Activated CD8-positive, alpha-beta memory T cell treated with anti-CD3 and anti-CD28 coated beads, Interleukin-2, amount 10 ng/mL, durations not matched to agents 7 days and 5 days (primary cell): ENCODE data around the gene COL9A2. TPM values are rescaled to one million over a fixed set of nuclear protein-coding genes. Genes with fewer than 3 reads are reported as not detected.
A peak's percentile ranks its signal among the peaks of the same experiment; 100 is the strongest.

Experiments used
- ATAC-seq: fragments of 150-1000 bp; cut with Tn5 transposase; one replicate; pipeline ENCODE4 v1.10.0; 2021; ENCODE audit warnings: moderate library complexity
- CTCF ChIA-PET: fragments of 350-600 bp; sonication (Branson Sonifier 250); formaldehyde crosslinking; loops from one replicate; lab custom pipeline; 2021; ENCODE audit warnings: antibody characterized with exemption; lab: Charles Lee
- DNase-seq: peaks from one replicate; pipeline ENCODE4 v3.0.0-alpha.2; 2020
- H3K27ac Mint-ChIP-seq: one replicate; pipeline ENCODE4 v1.8.0; 2021; ENCODE audit warnings: mild to moderate bottlenecking, mixed read lengths
- H3K27me3 Mint-ChIP-seq: one replicate; pipeline ENCODE4 v1.8.0; 2021; ENCODE audit warnings: mixed read lengths
- H3K36me3 Mint-ChIP-seq: one replicate; pipeline ENCODE4 v1.8.0; 2021; ENCODE audit warnings: mild to moderate bottlenecking, mixed read lengths
- H3K4me1 Mint-ChIP-seq: one replicate; pipeline ENCODE4 v1.8.0; 2021; ENCODE audit warnings: mixed read lengths
- H3K4me3 Mint-ChIP-seq: one replicate; pipeline ENCODE4 v1.8.0; 2021; ENCODE audit warnings: mild to moderate bottlenecking, moderate library complexity, mixed read lengths
- H3K9me3 Mint-ChIP-seq: one replicate; pipeline ENCODE4 v1.8.0; 2022; ENCODE audit warnings: low read depth, mixed read lengths
- total RNA-seq, 2 experiments: library from RNA; stranded (reverse); gene quantifications; one replicate each; pipeline ENCODE4 v1.2.3, GENCODE V29; 2021

The COL9A2 gene
- total RNA-seq, 2 experiments from 2014 or later: 8.3 to 12.4 TPM

DNA sequence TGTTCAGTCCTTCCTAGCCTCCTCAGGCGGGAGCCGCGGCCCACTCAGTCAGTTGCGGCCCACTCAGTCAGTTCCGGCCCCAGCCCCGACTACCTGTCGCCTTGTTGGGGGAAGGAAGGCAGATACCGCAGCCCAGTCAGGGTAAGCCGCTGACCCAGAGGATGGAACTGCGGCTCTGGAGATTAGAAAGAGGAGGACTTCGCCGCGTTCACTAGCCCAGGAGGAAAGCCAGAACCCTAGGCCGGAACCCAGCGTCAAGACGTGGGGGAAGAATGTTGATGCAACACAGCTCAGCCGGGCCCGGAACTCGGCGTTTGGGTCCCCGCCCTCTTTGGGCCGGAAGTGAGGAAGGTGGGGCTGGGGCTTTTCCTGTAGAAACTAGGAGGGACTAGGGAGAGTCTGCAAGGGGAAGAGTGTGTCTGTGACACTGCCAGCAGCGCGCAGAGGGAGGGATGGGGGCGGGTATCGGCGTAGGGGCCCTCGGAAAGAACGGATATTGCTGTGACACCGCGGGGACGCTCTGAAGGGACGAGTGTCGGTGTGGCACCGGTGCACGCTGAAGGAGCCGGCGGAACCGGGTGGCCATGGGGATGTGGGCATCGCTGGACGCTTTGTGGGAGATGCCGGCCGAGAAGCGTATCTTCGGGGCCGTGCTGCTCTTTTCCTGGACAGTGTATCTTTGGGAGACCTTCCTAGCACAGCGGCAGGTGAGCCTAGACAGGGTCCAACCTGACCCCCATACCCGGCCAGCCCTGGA lies 59.2 kb downstream of the COL9A2 start, which contains the start of gene ZMPSTE24:
TSS of gene ZMPSTE24 (plus strand) at position 549 of the 757 bp plus-strand sequence. CDS start at position 585, 36 bp downstream.
- peaks cover 55% of the 10 kb centered on the region for H3K4me1 Mint-ChIP-seq

DNA sequence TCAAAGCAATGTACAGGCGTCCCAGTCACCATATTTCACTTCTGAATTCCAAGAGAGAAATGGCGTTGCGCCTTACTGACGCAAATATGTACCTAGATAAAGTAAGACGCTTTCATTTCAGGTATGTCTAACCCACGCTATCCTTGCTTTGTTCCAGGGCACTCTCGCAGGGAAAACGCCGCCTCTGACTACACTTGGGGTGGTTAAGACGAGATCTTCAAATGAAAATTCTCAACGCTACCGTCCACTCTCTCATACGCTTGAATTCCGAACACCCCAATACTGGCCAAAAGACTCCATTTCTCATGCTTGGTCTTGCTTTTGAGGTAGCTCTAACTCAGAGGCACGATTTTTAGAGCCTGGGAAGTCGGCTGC lies 59.8 kb downstream of the COL9A2 start:
- CTCF ChIA-PET: interaction anchor here (1.0 to 2.9 kb wide), 8 partner anchors 10 to 104 kb away, joined by 3 to 9 read pairs (median 4); partner anchors contain the start of genes COL9A2 and TMCO2
- H3K4me3 Mint-ChIP-seq: peak overlapping the region; percentile 85
- H3K27me3 Mint-ChIP-seq: no peaks in the 10 kb centered on the region
- DNase-seq: no peak
- H3K27ac Mint-ChIP-seq: peak overlapping the region; percentile 98
- H3K9me3 Mint-ChIP-seq: no peaks in the 10 kb centered on the region
- no peak for ATAC-seq
- H3K36me3 Mint-ChIP-seq: peaks cover 32% of the 10 kb centered on the region
- peaks cover 54% of the 10 kb centered on the region for H3K4me1 Mint-ChIP-seq

More for the DNA sequence above, 59.2 kb downstream of the COL9A2 start, which contains the start of gene ZMPSTE24:
- H3K36me3 Mint-ChIP-seq: peaks cover 37% of the 10 kb centered on the region
- peak within 1 kb of the TSS; percentile 85 for H3K4me3 Mint-ChIP-seq
- no peaks in the 10 kb centered on the region for H3K9me3 Mint-ChIP-seq
- ATAC-seq (peak; percentile 96), DNase-seq (peak; percentile 99)
- CTCF ChIA-PET: interaction anchor here (1.0 to 2.9 kb wide), 8 partner anchors 10 to 105 kb away, joined by 3 to 9 read pairs (median 4); partner anchors contain the start of genes COL9A2 and TMCO2
- peak within 1 kb of the TSS; percentile 98 for H3K27ac Mint-ChIP-seq
- no peaks in the 10 kb centered on the region for H3K27me3 Mint-ChIP-seq

GRCh38 chr1:40256401-40257084 lies 60.5 kb downstream of the COL9A2 start:
- H3K4me1 Mint-ChIP-seq: peaks cover 57% of the 10 kb centered on the region
- H3K27ac Mint-ChIP-seq: peak overlapping the region; percentile 98
- H3K27me3 Mint-ChIP-seq: no peaks in the 10 kb centered on the region
- DNase-seq: no peak
- H3K36me3 Mint-ChIP-seq: peaks cover 27% of the 10 kb centered on the region
- H3K9me3 Mint-ChIP-seq: no peaks in the 10 kb centered on the region
- peak overlapping the region; percentile 85 for H3K4me3 Mint-ChIP-seq
- CTCF ChIA-PET: interaction anchor here (0.6 to 2.9 kb wide), 12 partner anchors 9 to 144 kb away, joined by 3 to 9 read pairs (median 4); partner anchors contain the start of genes COL9A2 and TMCO2
- no peak for ATAC-seq

DNA sequence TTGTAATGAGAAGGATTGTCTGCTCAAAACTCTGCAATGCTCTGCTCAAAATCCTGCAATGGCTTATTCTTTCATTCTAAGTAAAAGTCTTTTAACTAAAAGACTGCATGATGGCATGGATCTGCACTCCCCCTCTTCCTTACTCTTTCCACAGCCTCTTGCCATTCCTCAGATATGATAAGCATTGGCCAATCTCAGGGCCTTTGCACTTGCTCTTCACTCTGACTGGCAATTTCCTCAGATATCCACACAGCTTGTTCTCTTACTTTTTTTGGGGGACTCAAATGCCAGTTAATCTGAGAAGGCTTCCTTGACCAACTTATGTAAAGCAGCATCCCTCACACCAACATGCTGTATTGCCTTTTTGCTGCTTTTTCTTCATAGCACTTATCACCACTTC lies 61.9 kb downstream of the COL9A2 start:
- H3K36me3 Mint-ChIP-seq: peaks cover 16% of the 10 kb centered on the region
- DNase-seq (no peak), ATAC-seq (no peak)
- no peak overlapping the region for H3K27ac Mint-ChIP-seq
- no peak overlapping the region for H3K4me3 Mint-ChIP-seq
- CTCF ChIA-PET: interaction anchor here (1.5 kb wide), 1 partner anchor 82 kb away, joined by 5 read pairs; no protein-coding TSS in a partner anchor
- no peaks in the 10 kb centered on the region for H3K27me3 Mint-ChIP-seq
- peaks cover 59% of the 10 kb centered on the region for H3K4me1 Mint-ChIP-seq
- no peaks in the 10 kb centered on the region for H3K9me3 Mint-ChIP-seq

GRCh38 chr1:40252601-40253000 lies 64.5 kb downstream of the COL9A2 start:
- Mint-ChIP-seq H3K4me1 (peaks cover 47% of the 10 kb centered on the region), H3K4me3 (no peak overlapping the region), H3K27ac (no peak overlapping the region), H3K9me3 (no peaks in the 10 kb centered on the region), H3K36me3 (peaks cover 10% of the 10 kb centered on the region), H3K27me3 (no peaks in the 10 kb centered on the region)
- CTCF ChIA-PET: interaction anchor here (1.0 kb wide), 2 partner anchors 10 to 108 kb away, joined by 3 read pairs; no protein-coding TSS in a partner anchor
- DNase-seq (no peak), ATAC-seq (no peak)

GRCh38 chr1:40251456-40251855 lies 65.6 kb downstream of the COL9A2 start:
- no peaks in the 10 kb centered on the region for H3K9me3 Mint-ChIP-seq
- no peak overlapping the region for H3K4me3 Mint-ChIP-seq
- H3K27ac Mint-ChIP-seq: peak overlapping the region; percentile 81
- ATAC-seq (peak; percentile 52), DNase-seq (no peak)
- CTCF ChIA-PET: interaction anchor here (1.0 to 1.6 kb wide), 3 partner anchors 9 to 54 kb away, joined by 3 to 4 read pairs (median 4); no protein-coding TSS in a partner anchor
- peaks cover 43% of the 10 kb centered on the region for H3K4me1 Mint-ChIP-seq
- H3K36me3 Mint-ChIP-seq: peaks cover 10% of the 10 kb centered on the region
- no peaks in the 10 kb centered on the region for H3K27me3 Mint-ChIP-seq

Other genes starting within 250 kb of the COL9A2 start
- gene PPT1, start 220.0 kb downstream of the COL9A2 start, total RNA-seq: 10 to 100 TPM; 74.1 to 96.6 TPM
- gene RLF, start 155.9 kb downstream of the COL9A2 start, total RNA-seq: 10 to 100 TPM; 18.8 to 21.4 TPM
- under 1 TPM in 1 of 2 experiments, not detected in 1; 0.41 TPM for gene TMCO2, start 69.3 kb downstream of the COL9A2 start, total RNA-seq
- gene ZMPSTE24, start 59.0 kb downstream of the COL9A2 start, total RNA-seq: 10 to 100 TPM; 23.3 to 41.1 TPM
- 100 to 1,000 TPM; 116 to 145 TPM for gene SMAP2, start 56.4 kb upstream of the COL9A2 start, total RNA-seq
- 1 to 10 TPM; 3.8 to 5.1 TPM for gene ZFP69B, start 133.2 kb upstream of the COL9A2 start, total RNA-seq
- 1 to 10 TPM; 1.4 TPM for gene ZFP69, start 160.0 kb upstream of the COL9A2 start, total RNA-seq
- gene EXO5, start 191.5 kb upstream of the COL9A2 start, total RNA-seq: 10 to 100 TPM; 15.4 to 15.9 TPM
- gene ZNF684, start 214.4 kb upstream of the COL9A2 start, total RNA-seq: 10 to 100 TPM in 1 of 2 experiments, 1 to 10 TPM in 1; 8.7 to 10.0 TPM